HL-60 (cell line): Measurements from ENCODE around the gene C12orf56.
A peak's percentile ranks its signal among the peaks of the same experiment; 100 is the strongest.

Experiments used
- DNase-seq, 2 experiments: peaks; one replicate each; pipeline ENCODE4 v3.0.0-alpha.2; 2010 to 2020; ENCODE audit warnings: low read depth in 1 of 2, low spot score in 1 of 2
- H3K27ac ChIP-seq: fragments of 250-450 bp; sonication (Bioruptor Pico); replicated peaks from 2 replicates; pipeline ENCODE4 v1.5.1; 2020; ENCODE audit warnings: mild to moderate bottlenecking, moderate library complexity
- H3K27me3 ChIP-seq: fragments of 250-450 bp; sonication (Bioruptor Pico); 2 replicates; pipeline ENCODE4 v1.5.1; 2021; ENCODE audit warnings: mild to moderate bottlenecking, moderate library complexity; ENCODE audit not compliant: insufficient read depth, poor library complexity, severe bottlenecking
- H3K4me3 ChIP-seq: replicated peaks from 2 replicates; pipeline ENCODE4 v1.5.1; 2011; ENCODE audit warnings: mild to moderate bottlenecking, control low read depth, low read length; ENCODE audit not compliant: insufficient read depth
- GABPA ChIP-seq: IDR thresholded peaks from 2 replicates; pipeline ENCODE4 v1.6.1; 2012; ENCODE audit warnings: low read depth
- POLR2AphosphoS5 ChIP-seq: IDR thresholded peaks from 2 replicates; pipeline ENCODE4 v1.6.1; 2012; ENCODE audit warnings: low read depth
- SPI1 ChIP-seq: IDR thresholded peaks from 2 replicates; pipeline ENCODE4 v1.6.1; 2012; ENCODE audit warnings: low read depth, mild to moderate bottlenecking, borderline replicate concordance
- TF ChIP-seq, protein P1 (sequence below): IDR thresholded peaks from one replicate; pipeline ENCODE4 v1.5.1; 2011; ENCODE audit warnings: low read length, control low read depth, inconsistent platforms; ENCODE audit not compliant: insufficient read depth
- TF ChIP-seq, protein P2 (sequence below): IDR thresholded peaks from 2 replicates; pipeline ENCODE4 v1.6.1; 2012; ENCODE audit warnings: low read depth; ENCODE audit not compliant: insufficient replicate concordance

C12orf56 gene

DNA sequence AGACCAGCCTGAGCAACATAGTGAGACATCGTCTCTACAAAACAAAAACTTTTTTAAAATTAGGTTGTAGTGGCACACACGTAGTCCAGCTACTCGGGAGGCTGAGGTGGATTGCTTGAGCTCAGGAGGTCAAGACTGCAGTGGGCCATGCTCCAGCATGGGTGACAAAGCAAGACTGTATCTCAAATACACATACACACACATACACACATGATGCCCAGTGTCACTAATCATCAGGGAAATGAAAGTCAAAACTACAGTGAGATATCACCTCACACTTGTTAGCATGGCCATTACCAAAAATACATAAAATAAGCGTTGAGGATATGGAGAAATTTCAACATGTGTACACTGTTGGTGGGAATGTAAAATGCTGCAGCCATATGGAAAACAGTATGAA, 135.3 kb downstream of the C12orf56 start:
- Histone ChIP-seq H3K27ac (no peak overlapping the region), H3K4me3 (no peak overlapping the region), H3K27me3 (no peaks in the 10 kb centered on the region)
- TF ChIP-seq SPI1 (no peak), POLR2AphosphoS5 (no peak), GABPA (no peak)
- TF ChIP-seq, protein P1, sequence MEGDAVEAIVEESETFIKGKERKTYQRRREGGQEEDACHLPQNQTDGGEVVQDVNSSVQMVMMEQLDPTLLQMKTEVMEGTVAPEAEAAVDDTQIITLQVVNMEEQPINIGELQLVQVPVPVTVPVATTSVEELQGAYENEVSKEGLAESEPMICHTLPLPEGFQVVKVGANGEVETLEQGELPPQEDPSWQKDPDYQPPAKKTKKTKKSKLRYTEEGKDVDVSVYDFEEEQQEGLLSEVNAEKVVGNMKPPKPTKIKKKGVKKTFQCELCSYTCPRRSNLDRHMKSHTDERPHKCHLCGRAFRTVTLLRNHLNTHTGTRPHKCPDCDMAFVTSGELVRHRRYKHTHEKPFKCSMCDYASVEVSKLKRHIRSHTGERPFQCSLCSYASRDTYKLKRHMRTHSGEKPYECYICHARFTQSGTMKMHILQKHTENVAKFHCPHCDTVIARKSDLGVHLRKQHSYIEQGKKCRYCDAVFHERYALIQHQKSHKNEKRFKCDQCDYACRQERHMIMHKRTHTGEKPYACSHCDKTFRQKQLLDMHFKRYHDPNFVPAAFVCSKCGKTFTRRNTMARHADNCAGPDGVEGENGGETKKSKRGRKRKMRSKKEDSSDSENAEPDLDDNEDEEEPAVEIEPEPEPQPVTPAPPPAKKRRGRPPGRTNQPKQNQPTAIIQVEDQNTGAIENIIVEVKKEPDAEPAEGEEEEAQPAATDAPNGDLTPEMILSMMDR = no peak
- TF ChIP-seq, protein P2, sequence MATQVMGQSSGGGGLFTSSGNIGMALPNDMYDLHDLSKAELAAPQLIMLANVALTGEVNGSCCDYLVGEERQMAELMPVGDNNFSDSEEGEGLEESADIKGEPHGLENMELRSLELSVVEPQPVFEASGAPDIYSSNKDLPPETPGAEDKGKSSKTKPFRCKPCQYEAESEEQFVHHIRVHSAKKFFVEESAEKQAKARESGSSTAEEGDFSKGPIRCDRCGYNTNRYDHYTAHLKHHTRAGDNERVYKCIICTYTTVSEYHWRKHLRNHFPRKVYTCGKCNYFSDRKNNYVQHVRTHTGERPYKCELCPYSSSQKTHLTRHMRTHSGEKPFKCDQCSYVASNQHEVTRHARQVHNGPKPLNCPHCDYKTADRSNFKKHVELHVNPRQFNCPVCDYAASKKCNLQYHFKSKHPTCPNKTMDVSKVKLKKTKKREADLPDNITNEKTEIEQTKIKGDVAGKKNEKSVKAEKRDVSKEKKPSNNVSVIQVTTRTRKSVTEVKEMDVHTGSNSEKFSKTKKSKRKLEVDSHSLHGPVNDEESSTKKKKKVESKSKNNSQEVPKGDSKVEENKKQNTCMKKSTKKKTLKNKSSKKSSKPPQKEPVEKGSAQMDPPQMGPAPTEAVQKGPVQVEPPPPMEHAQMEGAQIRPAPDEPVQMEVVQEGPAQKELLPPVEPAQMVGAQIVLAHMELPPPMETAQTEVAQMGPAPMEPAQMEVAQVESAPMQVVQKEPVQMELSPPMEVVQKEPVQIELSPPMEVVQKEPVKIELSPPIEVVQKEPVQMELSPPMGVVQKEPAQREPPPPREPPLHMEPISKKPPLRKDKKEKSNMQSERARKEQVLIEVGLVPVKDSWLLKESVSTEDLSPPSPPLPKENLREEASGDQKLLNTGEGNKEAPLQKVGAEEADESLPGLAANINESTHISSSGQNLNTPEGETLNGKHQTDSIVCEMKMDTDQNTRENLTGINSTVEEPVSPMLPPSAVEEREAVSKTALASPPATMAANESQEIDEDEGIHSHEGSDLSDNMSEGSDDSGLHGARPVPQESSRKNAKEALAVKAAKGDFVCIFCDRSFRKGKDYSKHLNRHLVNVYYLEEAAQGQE = no peak
- no peak for DNase-seq

DNA sequence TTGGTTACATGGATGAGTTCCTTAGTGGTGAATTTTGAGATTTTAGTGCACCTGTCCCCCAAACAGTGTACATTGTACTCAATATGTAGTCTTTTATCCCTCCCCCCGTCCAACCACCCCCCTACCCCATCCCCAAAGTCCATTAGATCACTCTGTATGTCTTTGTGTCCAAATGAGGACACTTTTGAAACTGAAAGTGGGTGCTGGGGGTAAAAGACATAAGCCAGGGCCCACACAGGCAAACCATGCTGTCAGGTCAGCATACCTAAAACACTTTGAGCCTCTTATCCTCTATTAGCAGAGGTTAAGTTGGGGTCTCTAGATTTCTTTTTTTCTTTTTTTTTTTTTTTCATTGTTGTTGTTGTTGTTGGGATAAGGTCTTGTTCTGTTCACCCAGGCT, 137.2 kb downstream of the C12orf56 start:
- Histone ChIP-seq H3K27me3 (no peaks in the 10 kb centered on the region), H3K4me3 (no peak overlapping the region), H3K27ac (no peak overlapping the region)
- no peak for TF ChIP-seq SPI1
- no peak for TF ChIP-seq GABPA
- TF ChIP-seq, protein P2 = no peak
- TF ChIP-seq, protein P1 = no peak
- no peak for TF ChIP-seq POLR2AphosphoS5
- no peak for DNase-seq

DNA sequence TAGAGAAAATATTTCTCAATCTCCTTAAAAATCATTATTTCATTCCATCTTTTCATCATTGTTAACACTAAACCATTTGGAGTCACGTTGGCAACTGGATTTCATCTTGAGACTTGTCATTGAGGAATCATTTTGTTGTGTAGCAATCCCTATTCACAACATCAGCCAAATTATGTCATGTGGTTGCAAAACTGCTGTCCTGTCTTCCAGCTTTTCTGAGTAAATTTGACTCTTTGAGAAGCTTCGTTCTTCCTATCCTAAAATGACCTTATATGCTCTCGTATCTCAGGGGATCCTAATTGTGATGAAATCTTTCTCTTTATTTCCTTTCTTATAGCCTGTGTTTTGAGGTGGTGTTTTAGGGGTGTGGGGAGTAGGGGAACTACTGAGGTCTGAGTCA, 137.9 kb downstream of the C12orf56 start:
- no peaks in the 10 kb centered on the region for H3K27me3 ChIP-seq
- TF ChIP-seq SPI1 (no peak), GABPA (no peak), POLR2AphosphoS5 (no peak)
- TF ChIP-seq, protein P1 = no peak
- H3K4me3 ChIP-seq = no peak overlapping the region
- DNase-seq = peak in 1 of 2 experiments; percentile 13
- H3K27ac ChIP-seq = no peak overlapping the region

DNA sequence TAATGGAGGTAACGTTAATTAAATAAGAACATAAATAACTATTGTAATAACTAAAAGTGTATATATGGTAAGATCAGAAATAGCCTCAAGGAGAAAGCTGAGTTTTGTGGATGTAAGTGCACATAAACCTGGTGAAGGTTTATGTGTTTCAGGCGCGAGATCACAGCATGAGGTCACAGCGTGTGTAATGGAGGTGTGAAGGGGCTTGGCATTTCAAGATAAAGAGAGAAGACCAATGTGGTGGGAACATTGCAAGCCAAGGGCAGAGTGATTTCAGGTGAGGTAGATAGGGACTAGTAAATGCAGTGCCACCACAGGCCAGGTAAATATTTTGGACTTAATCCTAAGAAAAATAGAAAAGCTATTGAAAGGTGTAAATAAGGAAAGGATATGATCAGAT, 146.7 kb downstream of the C12orf56 start:
- H3K27me3 ChIP-seq = no peaks in the 10 kb centered on the region
- H3K27ac ChIP-seq = no peak overlapping the region
- DNase-seq = no peak
- no peak for TF ChIP-seq SPI1
- TF ChIP-seq, protein P1 = no peak
- TF ChIP-seq, protein P2 = no peak
- no peak for TF ChIP-seq GABPA
- TF ChIP-seq POLR2AphosphoS5 = no peak
- H3K4me3 ChIP-seq = no peak overlapping the region
